Astrocyte of the cerebellum (primary cell): Measurements from ENCODE around the gene RER1.

Experiments
- DNase-seq: peaks from one replicate; pipeline ENCODE4 v3.0.0-alpha.2; 2011; ENCODE audit warnings: low read depth
- H3K4me3 ChIP-seq: 2 replicates; pipeline ENCODE4 v1.5.1; 2011; ENCODE audit warnings: mild to moderate bottlenecking, low read depth, low read length, moderate library complexity
- CTCF ChIP-seq: IDR thresholded peaks from 2 replicates; pipeline ENCODE4 v1.5.1; 2012; ENCODE audit warnings: low read length, low read depth, moderate library complexity, mild to moderate bottlenecking; ENCODE audit errors: missing control alignments
- in situ Hi-C: cut with HindIII; loops from 2 replicates; pipeline ENCODE4 v1.10.0; 2017; ENCODE audit warnings: low sequenced_read_pairs

The RER1 gene

GRCh38 chr1:2396476-2396875 is 4.8 kb downstream of the RER1 start:
- H3K4me3 ChIP-seq: no peak overlapping the region
- DNase-seq: no peak
- in situ Hi-C loops: loop anchor here (5.0 kb wide), 1 partner anchor 199 kb away; no protein-coding TSS in a partner anchor
- TF ChIP-seq CTCF: no peak

- no peak for DNase-seq
- H3K4me3 ChIP-seq: no peak overlapping the region
- in situ Hi-C loops: loop anchor here (5.0 kb wide), 1 partner anchor 200 kb away; no protein-coding TSS in a partner anchor
- TF ChIP-seq CTCF: no peak
These were observed 5.5 kb downstream of the RER1 start for GRCh38 chr1:2397007-2397679.

GRCh38 chr1:2398871-2399270 is 7.2 kb downstream of the RER1 start:
- in situ Hi-C loops: loop anchor here (5.0 kb wide), 1 partner anchor 202 kb away; no protein-coding TSS in a partner anchor
- DNase-seq: no peak
- TF ChIP-seq CTCF: no peak
- H3K4me3 ChIP-seq: no peak overlapping the region

- no peak for DNase-seq
- H3K4me3 ChIP-seq: no peak overlapping the region
- no peak for TF ChIP-seq CTCF
- in situ Hi-C loops: loop anchor here (5.0 kb wide), 1 partner anchor 203 kb away; no protein-coding TSS in a partner anchor
These were observed 8.4 kb downstream of the RER1 start for GRCh38 chr1:2399890-2400575.

- H3K4me3 ChIP-seq: no peak overlapping the region
- no peak for DNase-seq
- in situ Hi-C loops: no loop called here
- no peak for TF ChIP-seq CTCF
These were observed 8.9 kb downstream of the RER1 start for GRCh38 chr1:2400576-2400909.

- TF ChIP-seq CTCF: no peak
- no peak overlapping the region for H3K4me3 ChIP-seq
- no peak for DNase-seq
- in situ Hi-C loops: no loop called here
These were observed 9.5 kb downstream of the RER1 start for GRCh38 chr1:2400950-2401649.
